IMR-90 (cell line): Measurements from ENCODE around the gene ZNF853. TPM values are rescaled to one million over a fixed set of nuclear protein-coding genes. Genes with fewer than 3 reads are reported as not detected.
"Not testable (repeated sequence)": the region's sequence is repeated elsewhere in the genome, so short reads cannot be mapped to it uniquely, and the experiment has no call there.

Experiments
- ATAC-seq: fragments of 200-7000 bp; cut with Tn5 transposase; 2 replicates; pipeline ENCODE4 v1.9.1; 2020; ENCODE audit warnings: low read depth, mild to moderate bottlenecking, moderate library complexity
- BruUV-seq: library from RNA; stranded (reverse); fragments of 400-500 nt; replicated peaks from 2 replicates; lab custom pipeline; 2021; lab: Mats Ljungman, UMichigan
- CTCF ChIA-PET: fragments of 300-600 bp; formaldehyde crosslinking; extraction: SDS; loops from one replicate; lab custom pipeline; 2021; ENCODE audit warnings: antibody characterized with exemption; lab: Yijun Ruan, JAX
- POLR2A ChIA-PET: fragments of 300-600 bp; sonication (Branson Sonifier 250); formaldehyde crosslinking; loops from one replicate; lab custom pipeline; 2022; ENCODE audit warnings: antibody characterized with exemption; ENCODE audit not compliant: unreplicated experiment; lab: Charles Lee
- DNase-seq: peaks from one replicate; pipeline ENCODE4 v3.0.0; 2013
- H2AFZ ChIP-seq: replicated peaks from 2 replicates; pipeline ENCODE3; 2013; ENCODE audit warnings: low read length, mild to moderate bottlenecking; ENCODE audit not compliant: poor library complexity
- H2AK5ac ChIP-seq: 2 replicates; pipeline ENCODE4 v1.6.1; 2013; ENCODE audit warnings: low read depth, low read length, inconsistent platforms
- H2AK9ac ChIP-seq: replicated peaks from 2 replicates; pipeline ENCODE3; 2013; ENCODE audit warnings: mild to moderate bottlenecking, low read depth, low read length, moderate library complexity; ENCODE audit not compliant: poor library complexity
- H2BK120ac ChIP-seq: 2 replicates; pipeline ENCODE4 v1.6.1; 2013; ENCODE audit warnings: low read depth, low read length, inconsistent platforms
- H2BK15ac ChIP-seq: 3 replicates; pipeline ENCODE4 v1.6.1; 2013; ENCODE audit warnings: low read depth, low read length, inconsistent platforms
- H2BK20ac ChIP-seq: 2 replicates; pipeline ENCODE4 v1.6.1; 2013; ENCODE audit warnings: low read depth, mild to moderate bottlenecking, inconsistent platforms, low read length, moderate library complexity
- H2BK5ac ChIP-seq: 2 replicates; pipeline ENCODE4 v1.6.1; 2013; ENCODE audit warnings: mild to moderate bottlenecking, low read depth, low read length, inconsistent platforms; ENCODE audit not compliant: poor library complexity, severe bottlenecking
- H3K14ac ChIP-seq: replicated peaks from 2 replicates; pipeline ENCODE4 v1.6.1; 2013; ENCODE audit warnings: low read depth, low read length, inconsistent platforms
- H3K18ac ChIP-seq: 2 replicates; pipeline ENCODE4 v1.6.1; 2013; ENCODE audit warnings: low read depth, low read length, control low read depth
- H3K23ac ChIP-seq: 2 replicates; pipeline ENCODE4 v1.6.1; 2013; ENCODE audit warnings: low read depth, low read length, inconsistent platforms
- H3K27ac ChIP-seq: 2 replicates; pipeline ENCODE4 v1.5.1; 2013; ENCODE audit warnings: mild to moderate bottlenecking, control low read depth, low read length; ENCODE audit not compliant: insufficient read depth
- H3K27me3 ChIP-seq: 2 replicates; pipeline ENCODE4 v1.6.1; 2013; ENCODE audit warnings: low read length; ENCODE audit not compliant: control insufficient read depth, insufficient read depth
- H3K36me3 ChIP-seq: 2 replicates; pipeline ENCODE4 v1.6.1; 2013; ENCODE audit warnings: low read length, mixed read lengths; ENCODE audit not compliant: control insufficient read depth, insufficient read depth
- H3K4ac ChIP-seq: 2 replicates; pipeline ENCODE4 v1.6.1; 2013; ENCODE audit warnings: low read depth, low read length, inconsistent platforms
- H3K4me1 ChIP-seq: 2 replicates; pipeline ENCODE4 v1.6.1; 2013; ENCODE audit warnings: low read length, mixed read lengths; ENCODE audit not compliant: control insufficient read depth, insufficient read depth
- H3K4me2 ChIP-seq: 2 replicates; pipeline ENCODE4 v1.6.1; 2013; ENCODE audit warnings: low read depth, mild to moderate bottlenecking, control low read depth, low read length, moderate library complexity
- H3K4me3 ChIP-seq: 2 replicates; pipeline ENCODE4 v1.5.1; 2013; ENCODE audit warnings: low read depth, mild to moderate bottlenecking, control low read depth, low read length, moderate library complexity; ENCODE audit not compliant: insufficient read depth
- H3K56ac ChIP-seq: 2 replicates; pipeline ENCODE4 v1.6.1; 2013; ENCODE audit warnings: low read length, inconsistent platforms; ENCODE audit not compliant: insufficient read depth; ENCODE audit errors: extremely low read depth
- H3K79me1 ChIP-seq, 2 experiments: 2 replicates each; pipeline ENCODE4 v1.6.1; 2013; ENCODE audit warnings: low read length in 2 of 2, inconsistent platforms in 1 of 2, low read depth in 1 of 2
- H3K9ac ChIP-seq: 2 replicates; pipeline ENCODE4 v1.6.1; 2013; ENCODE audit warnings: low read depth, low read length, control low read depth
- H3K9me1 ChIP-seq: 2 replicates; pipeline ENCODE4 v1.6.1; 2013; ENCODE audit warnings: low read length, inconsistent platforms; ENCODE audit not compliant: insufficient read depth
- H3K9me3 ChIP-seq: 2 replicates; pipeline ENCODE4 v1.6.1; 2013; ENCODE audit warnings: low read length; ENCODE audit not compliant: control insufficient read depth, insufficient read depth
- H4K20me1 ChIP-seq: 2 replicates; pipeline ENCODE4 v1.6.1; 2013; ENCODE audit warnings: low read length, inconsistent platforms; ENCODE audit not compliant: insufficient read depth
- H4K5ac ChIP-seq: 2 replicates; pipeline ENCODE4 v1.6.1; 2013; ENCODE audit warnings: mild to moderate bottlenecking, low read depth, low read length, control low read depth
- H4K8ac ChIP-seq, 2 experiments: 2 replicates each; pipeline ENCODE4 v1.6.1; 2013; ENCODE audit warnings: low read depth in 2 of 2, low read length in 2 of 2, control low read depth in 1 of 2, inconsistent platforms in 1 of 2
- H4K91ac ChIP-seq: 2 replicates; pipeline ENCODE4 v1.6.1; 2013; ENCODE audit warnings: low read depth, low read length, inconsistent platforms; ENCODE audit not compliant: insufficient read depth
- WGBS, 2 experiments: methylation state at CpG; one replicate each; pipeline versions ENCODE4 v1.1.5 to v1.1.7; 2013; ENCODE audit warnings: missing lambda C conversion rate in 2 of 2; ENCODE audit not compliant: insufficient read length in 1 of 2; ENCODE audit errors: extremely low coverage in 2 of 2; 5-methylcytosine and 5-hydroxymethylcytosine counted together
- dilution Hi-C: fragments of 300-500 bp; cut with HindIII; formaldehyde crosslinking; loops from one replicate; pipeline ENCODE4 v1.14.3; 2018; ENCODE audit warnings: low sequenced_read_pairs; ENCODE audit not compliant: unreplicated experiment
- in situ Hi-C: fragments of 300-500 bp; cut with MboI; formaldehyde crosslinking; loops from 3 replicates; pipeline ENCODE4 v1.14.3; 2019; ENCODE audit warnings: low sequenced_read_pairs, inconsistent platforms, mixed read lengths
- intact Hi-C: fragments of 100-400 bp; cut with micrococcal nuclease; formaldehyde crosslinking; loops from 2 replicates; pipeline ENCODE4 v1.10.0; 2022
- polyA plus RNA-seq, 3 experiments: library from polyadenylated mRNA; depleted of rRNA; stranded (reverse); fragments of >200 nt; gene quantifications; 2 replicates each; pipeline ENCODE4 v1.2.3, GENCODE V29; 2012; ENCODE audit warnings: low replicate concordance in 1 of 3
- total RNA-seq: library from RNA; depleted of rRNA; stranded (reverse); fragments of >200 nt; gene quantifications from 2 replicates; pipeline ENCODE4 v1.2.3, GENCODE V29; 2012

Gene ZNF853
- total and polyA plus RNA-seq, 2 of the 4 experiments (the other 2 are of a cell fraction), result 3.4 TPM

GRCh38 chr7:6634971-6635370, 19.6 kb downstream of the ZNF853 start:
- H3K14ac ChIP-seq, ATAC-seq, H2BK15ac ChIP-seq, H2BK5ac ChIP-seq, POLR2A ChIA-PET, H2AFZ ChIP-seq, CTCF ChIA-PET, H4K5ac ChIP-seq, dilution Hi-C loops, H4K20me1 ChIP-seq, H4K91ac ChIP-seq, H3K4me2 ChIP-seq, H3K9ac ChIP-seq, H3K4me1 ChIP-seq, H2AK9ac ChIP-seq, H2AK5ac ChIP-seq, H3K4ac ChIP-seq, H2BK20ac ChIP-seq, intact Hi-C loops, in situ Hi-C loops, H3K36me3 ChIP-seq, H3K56ac ChIP-seq, H4K8ac ChIP-seq, BruUV-seq, H3K9me1 ChIP-seq, H3K23ac ChIP-seq, H3K27me3 ChIP-seq, H3K18ac ChIP-seq, H3K27ac ChIP-seq, H2BK120ac ChIP-seq, DNase-seq, H3K4me3 ChIP-seq, H3K9me3 ChIP-seq: not testable (repeated sequence)
- H3K79me1 ChIP-seq, result peaks cover 10 to 23% of the 10 kb centered on the region in 2 experiments; a peak in 3 of 4 replicates
- WGBS, 2 experiments, result 83% methylated on average over 2 of the region's 5 CpGs; no CpG with 5 or more reads in 1 of the 2 experiments
